CD4-positive, alpha-beta T cell treated with Interleukin-10 for 1 hour (primary cell): ENCODE measurements around the gene NAT9.

ENCODE experiments used
- DNase-seq: peaks from one replicate; pipeline ENCODE4 v3.0.0-alpha.2; 2020

NAT9 gene, protein sequence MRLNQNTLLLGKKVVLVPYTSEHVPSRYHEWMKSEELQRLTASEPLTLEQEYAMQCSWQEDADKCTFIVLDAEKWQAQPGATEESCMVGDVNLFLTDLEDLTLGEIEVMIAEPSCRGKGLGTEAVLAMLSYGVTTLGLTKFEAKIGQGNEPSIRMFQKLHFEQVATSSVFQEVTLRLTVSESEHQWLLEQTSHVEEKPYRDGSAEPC

DNA sequence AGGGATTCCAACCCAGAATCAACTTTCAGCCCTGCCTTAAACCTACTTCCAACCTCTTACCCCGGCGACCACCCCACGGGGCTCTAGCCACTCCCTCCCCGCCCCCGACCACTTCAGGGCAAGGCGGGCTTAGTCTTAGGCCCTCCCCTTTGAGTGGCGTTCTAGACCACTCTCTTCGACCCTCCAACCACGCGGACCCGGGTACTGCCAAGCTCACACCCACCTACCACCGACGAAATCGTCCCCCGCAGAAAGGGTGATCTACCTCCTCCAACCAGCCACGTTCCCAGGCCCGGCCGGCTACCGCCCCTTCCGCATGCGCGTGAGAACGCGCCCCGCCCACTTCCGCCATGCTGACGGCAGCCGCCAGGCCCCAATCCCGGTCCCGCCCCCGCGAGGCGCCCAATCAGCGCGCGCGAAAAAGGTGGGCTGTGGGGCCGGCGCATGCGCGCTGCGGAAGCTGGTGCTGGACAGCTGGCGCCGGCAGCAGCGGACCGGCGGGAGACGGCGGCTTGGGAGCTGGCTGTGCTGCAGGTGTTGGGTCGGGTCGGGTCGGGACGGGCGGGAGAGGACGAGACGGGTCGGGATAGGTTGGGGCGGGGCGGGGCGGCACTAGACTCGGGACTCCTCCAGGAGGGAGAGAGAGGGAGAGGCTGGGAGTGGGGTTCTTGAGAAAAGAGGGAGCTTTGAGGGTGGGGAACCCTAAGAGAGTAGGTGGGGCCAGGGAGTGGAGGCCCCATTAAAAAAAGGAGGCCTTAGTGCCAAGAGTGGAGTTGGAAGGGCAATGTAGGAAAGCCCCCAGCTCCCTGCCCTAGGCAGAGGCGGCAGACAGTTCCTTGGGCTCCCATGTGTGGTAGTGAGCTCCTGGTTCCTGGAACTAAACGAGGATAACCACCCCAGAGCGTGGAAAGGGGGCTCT, at the start of gene NAT9:
Gene NAT9 (minus strand): TSS at position 302 of the 919 bp plus-strand sequence. CDS start 647 bp downstream, outside the sequence.
- DNase-seq = peak; percentile 98

GRCh38 chr17:74824961-74825627, 48.9 kb upstream of the NAT9 start:
- no peak for DNase-seq

- no peak for DNase-seq
These were observed 46.8 kb upstream of the NAT9 start for GRCh38 chr17:74822939-74823367.

DNA sequence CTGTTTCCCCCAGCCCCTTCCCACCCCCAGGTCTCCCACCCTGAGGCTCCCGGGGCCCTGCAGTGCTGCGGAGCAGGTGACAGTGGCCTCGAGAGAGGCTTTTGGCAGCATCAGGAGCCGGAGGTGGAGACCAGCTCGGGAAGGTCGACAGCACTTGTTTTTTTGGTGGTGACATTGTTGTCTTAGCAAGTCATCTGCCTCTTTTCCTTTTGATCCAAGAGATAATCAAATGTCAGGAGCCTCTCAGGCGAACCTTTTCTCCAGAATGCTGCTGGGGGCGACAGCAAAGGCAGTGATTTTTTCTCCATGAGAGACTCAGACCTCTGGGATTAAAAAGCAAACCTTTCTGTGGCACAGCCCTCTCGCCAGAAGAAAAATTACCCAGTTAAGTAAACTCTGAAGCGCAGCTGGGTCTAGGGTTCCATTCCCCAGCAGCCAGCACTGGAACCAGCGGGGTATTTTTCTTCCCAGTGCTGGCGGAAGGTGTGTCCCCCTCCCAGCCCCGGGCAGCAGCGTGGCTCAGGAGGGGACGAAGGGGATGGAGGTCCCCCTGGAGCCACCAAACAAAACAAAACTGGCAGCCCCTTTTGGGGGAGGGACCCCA, 46.3 kb upstream of the NAT9 start:
- no peak for DNase-seq

GRCh38 chr17:74821655-74822334, 45.6 kb upstream of the NAT9 start:
- DNase-seq = no peak

DNA sequence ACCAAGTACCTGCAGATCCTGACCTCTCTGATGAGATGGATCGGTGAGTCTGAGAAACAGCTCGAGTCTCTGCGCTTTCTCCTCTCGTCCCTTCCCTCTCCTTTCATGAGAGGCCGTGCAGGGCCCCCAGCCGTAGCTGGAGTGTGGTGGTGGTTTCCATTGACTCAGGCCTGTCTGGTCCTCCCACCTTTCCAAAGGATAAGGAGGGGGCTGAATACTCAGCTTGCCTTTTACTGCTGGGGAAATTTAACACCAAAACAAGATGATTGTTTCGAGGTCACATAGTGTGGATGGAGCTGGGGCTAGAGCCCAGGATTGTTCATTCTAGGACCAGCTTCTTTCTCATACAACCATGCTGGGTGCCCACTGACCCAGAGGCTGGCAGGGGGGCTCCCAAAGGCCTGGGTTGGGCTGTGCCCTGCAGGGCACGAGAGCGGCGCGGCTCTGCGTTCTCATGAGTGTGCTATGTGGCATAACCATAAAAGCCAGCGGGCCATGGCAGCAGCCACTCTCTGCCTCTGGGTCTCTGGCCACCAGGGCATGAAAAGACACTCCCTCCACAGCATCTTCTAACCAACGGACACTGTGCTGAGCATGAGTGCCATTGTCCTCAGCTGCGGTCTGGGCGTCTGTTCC, 43.8 kb upstream of the NAT9 start:
- no peak for DNase-seq

DNA sequence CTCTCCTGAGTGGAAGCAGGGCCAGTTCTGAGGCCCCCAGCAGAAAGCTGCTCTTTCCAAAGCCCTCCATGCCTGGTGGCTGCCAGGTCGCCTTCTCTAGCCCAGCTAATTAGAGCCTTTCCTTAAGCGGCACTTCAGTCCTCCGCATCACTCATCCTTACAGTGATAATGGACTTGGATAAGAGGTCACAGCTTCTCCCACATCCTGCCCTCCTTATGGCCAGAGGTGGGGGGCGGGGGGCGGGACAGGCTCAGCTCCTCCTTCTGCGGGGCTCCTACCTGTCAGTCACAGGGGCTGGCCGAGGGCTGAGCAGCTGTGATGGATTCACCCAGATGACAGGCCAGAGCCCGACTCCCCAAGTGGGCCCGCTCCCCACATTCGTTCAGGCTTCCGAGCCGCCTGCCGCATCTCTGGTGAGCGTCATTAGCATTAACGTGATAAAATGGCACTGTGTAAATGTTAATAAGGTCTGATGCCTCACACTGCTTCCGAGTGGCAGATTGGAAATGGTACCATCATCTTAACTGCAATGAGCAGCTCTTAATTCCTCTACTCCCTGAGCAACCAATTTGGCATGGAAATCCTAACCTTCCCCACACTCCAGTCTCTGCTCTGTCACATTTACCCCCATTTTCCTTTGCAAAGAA, 42.3 kb upstream of the NAT9 start:
- no peak for DNase-seq

DNA sequence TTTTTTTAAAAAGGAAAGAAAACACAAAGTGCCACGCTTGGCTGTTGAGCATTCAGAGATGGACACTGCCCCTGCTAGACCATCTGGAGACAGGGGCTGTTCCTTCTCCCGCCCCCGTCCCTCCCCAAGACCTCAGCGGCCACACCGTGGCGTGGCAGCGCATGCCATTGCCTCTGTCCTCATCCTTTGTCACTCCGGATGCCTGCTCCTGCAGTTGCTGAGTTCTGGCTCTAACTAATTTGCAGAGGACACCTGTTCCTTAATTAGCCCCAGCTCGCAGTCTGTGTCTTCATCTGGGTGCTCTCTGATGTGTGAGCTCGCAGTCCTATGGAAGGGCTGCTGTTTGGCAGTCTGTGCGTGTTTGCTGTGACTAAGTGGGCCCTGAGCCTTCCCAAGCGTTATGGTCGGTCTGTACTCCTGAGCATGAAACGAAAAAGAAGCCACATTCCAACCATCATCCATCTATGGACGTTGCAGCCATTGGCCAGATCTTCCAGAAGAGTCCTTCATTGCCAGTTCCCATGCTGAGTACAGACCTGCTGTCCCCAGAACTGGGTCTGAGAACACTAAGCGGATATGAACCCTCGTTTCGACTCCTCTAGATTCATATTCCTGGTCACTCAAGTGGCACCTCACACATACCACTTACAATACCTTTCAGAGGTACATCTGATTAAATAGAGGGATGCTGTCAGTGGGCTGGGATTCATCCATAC, 40.9 kb upstream of the NAT9 start:
- no peak for DNase-seq

GRCh38 chr17:74815550-74816370, 39.6 kb upstream of the NAT9 start:
- no peak for DNase-seq

- DNase-seq = no peak
These were observed 38.9 kb upstream of the NAT9 start for GRCh38 chr17:74815067-74815466.

- no peak for DNase-seq
These were observed 38.3 kb upstream of the NAT9 start for GRCh38 chr17:74814453-74814852.

- no peak for DNase-seq
These were observed 36.2 kb upstream of the NAT9 start for GRCh38 chr17:74812109-74813009.

GRCh38 chr17:74810699-74811485, 34.7 kb upstream of the NAT9 start:
- DNase-seq = no peak

- no peak for DNase-seq
These were observed 32.7 kb upstream of the NAT9 start for GRCh38 chr17:74808714-74809430.

DNA sequence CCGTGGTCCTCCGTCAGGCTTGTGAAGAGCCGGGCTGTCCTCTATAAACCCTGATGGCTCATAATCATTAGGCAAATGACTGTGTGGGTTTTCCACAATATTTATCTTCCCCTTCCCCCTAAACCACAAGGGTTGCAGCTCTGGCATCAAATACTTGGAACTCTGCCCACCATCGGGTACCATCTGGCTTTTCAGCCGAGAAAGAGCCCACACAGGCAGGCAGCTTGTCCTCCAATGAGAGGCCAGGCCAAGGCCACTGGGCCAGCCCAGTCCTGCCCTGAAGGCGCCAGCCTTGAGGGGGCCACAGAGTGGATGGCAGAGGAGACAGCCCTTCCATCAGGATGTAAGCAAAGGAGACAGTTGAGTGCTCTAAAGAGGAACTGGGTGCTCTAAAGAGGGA, 31.8 kb upstream of the NAT9 start:
- DNase-seq = no peak

GRCh38 chr17:74807441-74807840, 31.3 kb upstream of the NAT9 start:
- DNase-seq = no peak

DNA sequence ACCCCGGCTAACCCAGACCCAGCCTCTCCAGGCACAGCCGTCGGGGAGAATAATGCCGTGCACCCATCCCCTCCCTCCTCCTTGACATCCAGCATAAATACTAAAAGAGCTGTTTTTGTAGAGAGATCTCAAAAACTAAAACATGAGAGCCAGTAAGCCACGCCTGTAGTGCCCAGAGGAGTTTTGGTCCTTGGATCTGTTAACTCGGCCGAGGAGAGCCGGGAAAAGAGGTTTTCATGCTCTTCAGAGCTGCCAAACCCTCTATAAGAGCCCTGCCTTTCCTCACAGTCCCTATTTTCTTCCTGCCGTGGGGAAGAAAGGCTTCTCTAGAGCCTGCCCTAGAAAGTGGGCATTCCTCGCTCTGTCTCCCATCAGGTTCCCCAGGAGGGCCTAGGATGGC, 30.2 kb upstream of the NAT9 start:
- DNase-seq = no peak
